NCI-H2196 (cell line): ENCODE measurements around the gene KIF26B.
"Not testable (repeated sequence)": the region's sequence is repeated elsewhere in the genome, so short reads cannot be mapped to it uniquely, and the experiment has no call there.

Source experiments
- DNase-seq: peaks from one replicate; lab custom pipeline; 2025; ENCODE audit not compliant: unreplicated experiment; lab: John Stamatoyannopoulos, UW

Gene KIF26B

GRCh38 chr1:245663841-245664240, 509.1 kb downstream of the KIF26B start:
- no peak for DNase-seq

GRCh38 chr1:245666412-245666811, 511.6 kb downstream of the KIF26B start:
- DNase-seq, result no peak

DNA sequence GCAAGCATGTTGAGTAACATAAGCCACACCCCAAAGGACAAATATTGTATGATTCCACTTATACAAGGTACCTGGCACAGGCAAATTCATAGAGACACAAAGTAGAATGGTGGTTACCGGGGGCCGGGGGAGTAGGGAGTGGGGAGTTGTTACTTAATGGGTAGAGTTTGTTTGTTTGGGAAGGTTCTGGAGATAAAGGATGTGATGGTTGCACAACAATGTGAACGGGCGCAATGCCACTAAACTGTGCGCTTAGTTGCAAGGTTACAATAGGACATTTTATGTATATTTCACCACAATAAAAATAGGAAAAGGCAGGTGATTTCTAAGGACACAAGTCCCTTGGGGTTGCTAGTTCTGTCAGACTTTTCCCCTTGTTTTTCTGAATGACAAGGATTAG, 516.6 kb downstream of the KIF26B start:
- no peak for DNase-seq

GRCh38 chr1:245671966-245672767, 517.4 kb downstream of the KIF26B start:
- no peak for DNase-seq

DNA sequence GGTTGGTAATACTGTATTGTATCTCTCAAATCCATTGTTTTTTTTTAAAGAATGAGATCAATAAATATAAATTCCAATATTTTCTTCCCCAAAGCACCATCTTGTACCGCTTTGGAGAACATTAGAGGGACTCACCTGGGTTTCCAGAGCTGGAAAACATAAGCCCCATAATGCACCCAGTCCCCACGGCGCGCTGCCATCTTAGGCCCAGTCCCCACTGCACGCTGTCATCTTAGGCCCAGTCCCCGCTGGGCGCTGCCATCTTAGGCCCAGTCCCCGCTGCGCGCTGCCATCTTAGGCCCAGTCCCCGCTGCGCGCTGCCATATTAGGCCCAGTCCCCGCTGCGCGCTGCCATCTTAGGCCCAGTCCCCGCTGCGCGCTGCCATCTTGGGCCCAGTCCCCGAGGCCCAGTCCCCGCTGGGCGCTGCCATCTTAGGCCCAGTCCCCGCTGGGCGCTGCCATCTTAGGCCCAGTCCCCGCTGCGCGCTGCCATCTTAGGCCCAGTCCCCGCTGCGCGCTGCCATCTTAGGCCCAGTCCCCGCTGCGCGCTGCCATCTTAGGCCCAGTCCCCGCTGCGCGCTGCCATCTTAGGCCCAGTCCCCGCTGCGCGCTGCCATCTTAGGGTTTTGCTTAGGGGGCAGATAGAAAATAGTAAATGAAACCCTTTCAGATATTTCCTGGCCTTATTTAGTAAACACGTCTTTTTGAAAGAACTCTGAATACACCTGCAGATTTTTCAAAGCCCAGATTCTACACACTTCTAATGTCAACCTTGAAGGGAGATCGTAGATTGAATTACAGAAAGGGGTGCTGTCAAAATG, 518.3 kb downstream of the KIF26B start:
- DNase-seq, result not testable (repeated sequence)

- no peak for DNase-seq
Measured at GRCh38 chr1:245673881-245674414, 519.2 kb downstream of the KIF26B start.

GRCh38 chr1:245677461-245678240, 522.9 kb downstream of the KIF26B start:
- no peak for DNase-seq

DNA sequence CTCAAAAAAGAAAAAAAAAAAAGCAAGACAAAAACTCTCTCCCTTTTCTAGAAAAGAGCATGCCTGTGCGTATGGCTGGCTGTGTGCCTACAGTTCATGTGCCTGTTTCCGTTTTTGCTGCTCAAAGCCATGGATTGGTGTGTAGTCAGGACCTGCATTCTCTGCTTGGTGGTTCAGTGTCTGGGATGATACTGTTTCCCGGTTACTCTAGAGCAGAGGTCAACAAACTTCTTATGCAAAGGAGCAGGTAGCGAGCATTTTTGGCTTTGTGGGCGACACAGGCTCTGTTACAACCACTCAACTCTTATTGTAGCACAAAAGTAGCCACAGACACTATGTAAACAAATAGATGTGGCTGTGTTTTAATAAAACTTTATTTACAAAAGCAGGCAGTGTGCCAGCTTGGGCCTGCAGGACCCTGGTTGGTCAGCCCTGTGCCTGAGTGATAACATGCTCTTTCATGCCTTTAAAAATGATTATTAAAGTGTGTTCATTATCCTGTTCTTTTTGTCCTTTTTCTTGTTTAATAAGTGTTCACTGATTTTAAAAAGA, 524.2 kb downstream of the KIF26B start:
- DNase-seq, result no peak

GRCh38 chr1:245679821-245680780, 525.3 kb downstream of the KIF26B start:
- no peak for DNase-seq

GRCh38 chr1:245682638-245683628, 528.1 kb downstream of the KIF26B start:
- DNase-seq, result no peak

DNA sequence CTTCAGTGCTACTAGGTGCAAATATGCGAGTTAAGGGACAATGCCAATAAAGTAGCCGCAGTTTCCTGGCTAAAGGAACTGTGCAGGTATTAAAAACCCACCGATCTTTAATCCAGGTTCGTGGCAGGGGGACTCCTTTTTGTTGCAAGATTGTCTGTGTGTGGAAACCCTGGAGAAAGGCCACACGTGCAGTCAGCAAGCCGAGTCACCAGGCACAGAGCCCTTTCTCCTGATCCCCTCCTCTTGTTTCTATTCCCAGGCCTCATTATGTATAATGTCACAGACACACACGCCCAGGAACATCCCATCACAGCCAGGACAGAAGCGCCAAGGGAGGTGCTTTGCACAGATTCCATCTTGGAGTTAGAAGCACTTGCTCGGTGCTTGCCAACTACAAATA, 528.9 kb downstream of the KIF26B start:
- no peak for DNase-seq

DNA sequence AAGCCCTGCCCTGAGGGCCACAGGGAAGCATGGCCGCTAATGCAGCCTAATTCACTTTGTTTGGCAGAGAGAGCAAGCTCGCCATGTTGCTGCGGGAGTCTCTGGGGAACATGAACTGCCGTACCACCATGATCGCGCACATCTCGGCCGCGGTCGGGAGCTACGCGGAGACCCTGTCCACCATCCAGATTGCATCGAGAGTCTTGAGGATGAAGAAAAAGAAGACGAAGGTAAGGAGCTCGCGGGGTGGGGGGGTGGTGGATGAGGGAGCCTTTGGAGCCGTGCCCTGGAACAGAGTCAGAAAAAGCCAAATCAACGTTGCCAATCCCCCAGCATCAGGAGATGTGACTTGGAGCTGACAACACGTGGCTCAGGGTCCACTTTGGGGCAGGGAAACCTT, 529.4 kb downstream of the KIF26B start:
- no peak for DNase-seq

- DNase-seq, result no peak
Measured at GRCh38 chr1:245684571-245684970, 529.8 kb downstream of the KIF26B start.

- DNase-seq, result no peak
Measured at GRCh38 chr1:245685111-245685810, 530.5 kb downstream of the KIF26B start.

DNA sequence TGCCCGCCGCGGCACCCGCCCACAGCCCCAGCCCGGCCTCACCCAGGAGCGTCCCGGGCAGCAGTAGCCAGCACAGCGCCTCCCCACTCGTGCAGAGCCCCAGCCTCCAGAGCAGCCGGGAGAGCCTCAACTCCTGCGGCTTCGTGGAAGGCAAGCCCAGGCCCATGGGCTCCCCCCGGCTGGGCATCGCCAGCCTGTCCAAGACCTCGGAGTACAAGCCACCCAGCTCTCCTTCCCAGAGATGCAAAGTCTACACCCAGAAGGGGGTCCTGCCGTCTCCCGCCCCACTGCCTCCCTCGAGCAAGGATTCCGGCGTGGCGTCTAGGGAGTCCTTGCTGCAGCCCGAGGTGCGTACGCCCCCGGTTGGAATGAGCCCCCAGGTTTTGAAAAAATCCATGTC, 531.2 kb downstream of the KIF26B start:
- no peak for DNase-seq

- DNase-seq, result no peak
Measured at GRCh38 chr1:245686446-245687030, 531.8 kb downstream of the KIF26B start.

- DNase-seq, result no peak
Measured at GRCh38 chr1:245687152-245687635, 532.4 kb downstream of the KIF26B start.
